Measurements from ENCODE around the gene PDE9A. TPM values are rescaled to one million over a fixed set of nuclear protein-coding genes. Genes with fewer than 3 reads are reported as not detected.
A peak's percentile ranks its signal among the peaks of the same experiment; 100 is the strongest.

PDE9A gene
- total RNA-seq, 1 donor: not detected

DNA sequence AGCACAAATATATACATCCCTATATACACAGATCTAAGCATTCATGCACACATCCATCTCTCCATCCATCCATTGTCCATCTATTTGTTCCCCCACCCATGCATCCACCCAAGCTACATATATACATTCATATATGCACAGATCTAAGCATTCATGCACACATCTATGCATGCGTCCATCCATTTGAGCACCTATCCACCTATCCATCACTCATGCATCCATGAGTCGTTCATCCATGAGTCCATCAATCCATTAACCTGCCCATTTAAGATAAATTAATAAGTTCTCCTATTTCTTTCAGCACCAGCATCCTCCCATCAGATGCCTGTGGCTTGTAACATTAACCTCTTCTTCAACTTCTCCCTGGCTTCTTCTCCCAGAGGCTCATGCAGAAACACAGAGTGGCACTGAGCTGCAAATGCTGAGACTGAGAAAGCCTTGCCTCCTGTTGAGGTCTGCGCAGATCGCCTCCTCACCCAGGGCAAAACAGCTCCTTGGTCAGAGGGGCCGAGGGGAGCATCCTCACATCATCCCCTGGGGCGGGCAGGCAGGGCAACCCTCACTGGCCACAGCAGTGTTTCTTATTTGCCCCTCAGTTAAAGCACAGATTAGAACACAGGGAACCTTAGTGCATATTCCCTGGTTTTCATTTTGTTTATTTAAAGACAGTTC lies 17.4 kb upstream of the PDE9A start:
- DNase-seq (ENCODE audit: low read depth): no peak
- TF ChIP-seq, protein P1, sequence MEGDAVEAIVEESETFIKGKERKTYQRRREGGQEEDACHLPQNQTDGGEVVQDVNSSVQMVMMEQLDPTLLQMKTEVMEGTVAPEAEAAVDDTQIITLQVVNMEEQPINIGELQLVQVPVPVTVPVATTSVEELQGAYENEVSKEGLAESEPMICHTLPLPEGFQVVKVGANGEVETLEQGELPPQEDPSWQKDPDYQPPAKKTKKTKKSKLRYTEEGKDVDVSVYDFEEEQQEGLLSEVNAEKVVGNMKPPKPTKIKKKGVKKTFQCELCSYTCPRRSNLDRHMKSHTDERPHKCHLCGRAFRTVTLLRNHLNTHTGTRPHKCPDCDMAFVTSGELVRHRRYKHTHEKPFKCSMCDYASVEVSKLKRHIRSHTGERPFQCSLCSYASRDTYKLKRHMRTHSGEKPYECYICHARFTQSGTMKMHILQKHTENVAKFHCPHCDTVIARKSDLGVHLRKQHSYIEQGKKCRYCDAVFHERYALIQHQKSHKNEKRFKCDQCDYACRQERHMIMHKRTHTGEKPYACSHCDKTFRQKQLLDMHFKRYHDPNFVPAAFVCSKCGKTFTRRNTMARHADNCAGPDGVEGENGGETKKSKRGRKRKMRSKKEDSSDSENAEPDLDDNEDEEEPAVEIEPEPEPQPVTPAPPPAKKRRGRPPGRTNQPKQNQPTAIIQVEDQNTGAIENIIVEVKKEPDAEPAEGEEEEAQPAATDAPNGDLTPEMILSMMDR (IDR thresholded peaks at IDR 0.05; ENCODE audit: insufficient read depth, low read length): no peak
- no peak overlapping the region for H3K4me3 ChIP-seq (ENCODE audit: low read depth, low read length)

GRCh38 chr21:42636520-42637266 lies 16.7 kb upstream of the PDE9A start:
- no peak overlapping the region for H3K4me3 ChIP-seq (ENCODE audit: low read depth, low read length)
- TF ChIP-seq, protein P1 (IDR thresholded peaks at IDR 0.05; ENCODE audit: insufficient read depth, low read length): no peak
- peak; percentile 64 for DNase-seq (ENCODE audit: low read depth)

GRCh38 chr21:42637267-42638041 lies 16.0 kb upstream of the PDE9A start:
- TF ChIP-seq, protein P1 (IDR thresholded peaks at IDR 0.05; ENCODE audit: insufficient read depth, low read length): no peak
- H3K4me3 ChIP-seq (ENCODE audit: low read depth, low read length): no peak overlapping the region
- no peak for DNase-seq (ENCODE audit: low read depth)

GRCh38 chr21:42638266-42638863 lies 15.1 kb upstream of the PDE9A start:
- DNase-seq (ENCODE audit: low read depth): no peak
- TF ChIP-seq, protein P1 (IDR thresholded peaks at IDR 0.05; ENCODE audit: insufficient read depth, low read length): no peak
- no peak overlapping the region for H3K4me3 ChIP-seq (ENCODE audit: low read depth, low read length)

- H3K4me3 ChIP-seq (ENCODE audit: low read depth, low read length): no peak overlapping the region
- DNase-seq (ENCODE audit: low read depth): no peak
- TF ChIP-seq, protein P1 (IDR thresholded peaks at IDR 0.05; ENCODE audit: insufficient read depth, low read length): no peak
Observed at GRCh38 chr21:42639646-42640152, 13.7 kb upstream of the PDE9A start.

DNA sequence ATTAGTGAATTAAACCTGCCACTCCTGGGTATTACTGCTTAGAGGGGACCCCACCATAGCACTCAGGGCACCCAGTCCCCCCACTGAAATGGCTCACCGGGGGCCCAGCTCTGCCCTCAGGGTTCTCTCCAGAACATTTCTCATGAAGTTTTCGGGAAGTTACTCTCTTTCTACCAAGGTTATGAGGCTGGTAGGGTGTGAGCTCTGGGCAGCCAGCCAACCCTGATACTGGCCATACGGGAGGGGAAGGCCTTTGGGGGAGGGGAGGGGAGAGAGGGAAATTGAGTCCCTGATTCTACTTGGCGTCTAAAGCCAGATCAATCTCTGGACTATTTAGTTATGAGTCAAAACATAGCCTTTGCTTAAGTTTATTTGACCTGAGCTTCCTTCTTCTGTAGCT lies 12.9 kb upstream of the PDE9A start:
- DNase-seq (ENCODE audit: low read depth): no peak
- no peak overlapping the region for H3K4me3 ChIP-seq (ENCODE audit: low read depth, low read length)
- TF ChIP-seq, protein P1 (IDR thresholded peaks at IDR 0.05; ENCODE audit: insufficient read depth, low read length): no peak
